Thyroid gland (tissue), 4 donors: ENCODE results near the gene KAZALD1. TPM values are rescaled to one million over a fixed set of nuclear protein-coding genes. Genes with fewer than 3 reads are reported as not detected.

ENCODE experiments used
- DNase-seq, 2 donors: peaks; one replicate each; pipeline ENCODE4 v3.0.0-alpha.2; 2019
- H3K27ac ChIP-seq, 3 donors: fragments of 200-600 bp; sonication (generic); 1 replicate in 2 of 3; 2 replicates in 1 of 3; pipeline ENCODE4 v1.5.1; 2016 to 2019; ENCODE audit warnings: mild to moderate bottlenecking in 1 of 3, moderate library complexity in 1 of 3
- H3K27me3 ChIP-seq: fragments of 200-600 bp; sonication (generic); one replicate; pipeline ENCODE4 v1.5.1; 2019
- H3K36me3 ChIP-seq, 2 donors: fragments of 200-600 bp; sonication (generic); one replicate each; pipeline ENCODE4 v1.5.1; 2016 to 2019
- H3K4me1 ChIP-seq, 2 donors: fragments of 200-600 bp; sonication (generic); one replicate each; pipeline ENCODE4 v1.5.1; 2017 to 2019
- H3K4me3 ChIP-seq, 3 donors: fragments of 200-600 bp; sonication (generic); replicated peaks in 1 of 3; 1 replicate in 2 of 3; 2 replicates in 1 of 3; pipeline ENCODE4 v1.5.1; 2016; ENCODE audit warnings: mild to moderate bottlenecking in 1 of 3
- H3K9me3 ChIP-seq: fragments of 200-600 bp; sonication (generic); one replicate; pipeline ENCODE4 v1.5.1; 2017
- CTCF ChIP-seq, 6 experiments: fragments of 200-600 bp in 3 of 6; fragments of 450-650 bp in 3 of 6; sonication (generic) in 3 of 6; IDR thresholded peaks; one replicate each; pipeline ENCODE4 v1.5.1; 2016 to 2019; ENCODE audit warnings: antibody characterized with exemption in 6 of 6, mild to moderate bottlenecking in 2 of 6, inconsistent platforms in 1 of 6, moderate library complexity in 1 of 6
- POLR2A ChIP-seq, 2 donors: fragments of 450-650 bp; IDR thresholded peaks; one replicate each; pipeline ENCODE4 v1.6.1; 2017; ENCODE audit warnings: antibody characterized with exemption in 2 of 2, mild to moderate bottlenecking in 2 of 2, moderate library complexity in 1 of 2
- WGBS, 2 donors: methylation state at CpG; one replicate each; pipeline ENCODE4 v1.1.5; 2017; 5-methylcytosine and 5-hydroxymethylcytosine counted together
- intact Hi-C: fragments of 100-400 bp; cut with DNase I; formaldehyde crosslinking; loops from one replicate; pipeline ENCODE4 v1.15.1; 2023
- total RNA-seq, 4 donors: library from RNA; depleted of rRNA; stranded (reverse); fragments of >200 nt; gene quantifications; one replicate each; pipeline ENCODE4 v1.2.3, GENCODE V29; 2016

KAZALD1 gene
- total RNA-seq, 4 donors from 2014 or later: 3.1 to 9.9 (median 6.3) TPM

- intact Hi-C loops: loop anchor here (5.0 kb wide), 1 partner anchor 33 kb away; the partner anchor contains the start of genes PDZD7 and SFXN3
- H3K4me3 ChIP-seq: peak overlapping the region in 1 of 3 donors; percentile 51
- no peak for DNase-seq
- no peaks in the 10 kb centered on the region for H3K9me3 ChIP-seq
- H3K36me3 ChIP-seq: no peaks in the 10 kb centered on the region
- H3K27ac ChIP-seq: peak overlapping the region in 2 of 3 donors; percentile 22 to 27
- no peak for TF ChIP-seq CTCF (IDR thresholded peaks at IDR 0.05)
- TF ChIP-seq POLR2A (IDR thresholded peaks at IDR 0.05): no peak
- H3K27me3 ChIP-seq: no peaks in the 10 kb centered on the region
- H3K4me1 ChIP-seq: peaks cover 41 to 49% of the 10 kb centered on the region in 2 donors
- WGBS, 2 donors: 84 to 85% methylated on average over 3 of the region's 3 CpGs
Measured at GRCh38 chr10:101065481-101066145, 3.8 kb downstream of the KAZALD1 start.

GRCh38 chr10:101066146-101066895 is 4.5 kb downstream of the KAZALD1 start:
- peak in 1 of 2 donors; percentile 20 for TF ChIP-seq POLR2A (IDR thresholded peaks at IDR 0.05)
- TF ChIP-seq CTCF (IDR thresholded peaks at IDR 0.05): peak in 5 of 6 experiments; percentile 7 to 36 (median 27)
- no peaks in the 10 kb centered on the region for H3K27me3 ChIP-seq
- peak; percentile 67 to 68 for DNase-seq
- intact Hi-C loops: loop anchor here (5.0 kb wide), 1 partner anchor 34 kb away; the partner anchor contains the start of genes PDZD7 and SFXN3
- H3K9me3 ChIP-seq: no peaks in the 10 kb centered on the region
- H3K4me3 ChIP-seq: peak overlapping the region in 2 of 3 donors; percentile 5 to 51
- H3K36me3 ChIP-seq: no peaks in the 10 kb centered on the region
- H3K27ac ChIP-seq: peak overlapping the region in 2 of 3 donors; percentile 22 to 27
- peaks cover 38 to 46% of the 10 kb centered on the region in 2 donors for H3K4me1 ChIP-seq
- WGBS, 2 donors: 3 to 19% methylated on average over 12 to 30 of the region's 49 CpGs

- Histone ChIP-seq H3K4me1 (peaks cover 32 to 40% of the 10 kb centered on the region in 2 donors), H3K4me3 (peak overlapping the region in 1 of 3 donors; percentile 51), H3K9me3 (no peaks in the 10 kb centered on the region), H3K27ac (peak overlapping the region in 2 of 3 donors; percentile 22 to 56), H3K36me3 (no peaks in the 10 kb centered on the region), H3K27me3 (no peaks in the 10 kb centered on the region)
- intact Hi-C loops: loop anchor here (5.0 kb wide), 1 partner anchor 35 kb away; the partner anchor contains the start of genes PDZD7 and SFXN3
- WGBS, 2 donors: 1 to 2% methylated on average over 28 to 31 of the region's 31 CpGs
- no peak for TF ChIP-seq POLR2A (IDR thresholded peaks at IDR 0.05)
- no peak for TF ChIP-seq CTCF (IDR thresholded peaks at IDR 0.05)
- no peak for DNase-seq
Measured at GRCh38 chr10:101066896-101067355, 5.1 kb downstream of the KAZALD1 start.

GRCh38 chr10:101067356-101068083 is 5.7 kb downstream of the KAZALD1 start:
- WGBS, 2 donors: 0 to 1% methylated on average over 21 to 32 of the region's 43 CpGs
- H3K4me3 ChIP-seq: peak overlapping the region; percentile 15 to 51 (median 22)
- H3K36me3 ChIP-seq: no peaks in the 10 kb centered on the region

More at GRCh38 chr10:101067356-101068083, 5.7 kb downstream of the KAZALD1 start:
- intact Hi-C loops: loop anchor here (5.0 kb wide), 1 partner anchor 35 kb away; the partner anchor contains the start of genes PDZD7 and SFXN3
- no peaks in the 10 kb centered on the region for H3K9me3 ChIP-seq
- no peaks in the 10 kb centered on the region for H3K27me3 ChIP-seq
- H3K4me1 ChIP-seq: peaks cover 26 to 34% of the 10 kb centered on the region in 2 donors
- TF ChIP-seq CTCF (IDR thresholded peaks at IDR 0.05): peak; percentile 62 to 88 (median 86)
- peak in 1 of 2 donors; percentile 12 for TF ChIP-seq POLR2A (IDR thresholded peaks at IDR 0.05)
- peak; percentile 76 to 78 for DNase-seq
- peak overlapping the region in 2 of 3 donors; percentile 22 to 56 for H3K27ac ChIP-seq
